Islet of Langerhans (tissue), 1 donor: Measurements from ENCODE around the gene NPPB.

Experiments used
- FAIRE-seq: peaks from one replicate; lab custom pipeline; 2011; peaks lifted over from hg19 to GRCh38; lab: Jason Lieb, UNC

NPPB gene

GRCh38 chr1:11831945-11832725 is 26.6 kb downstream of the NPPB start:
- no peak for FAIRE-seq

GRCh38 chr1:11828511-11828910 is 30.2 kb downstream of the NPPB start:
- no peak for FAIRE-seq

- FAIRE-seq: no peak
Measured at GRCh38 chr1:11826946-11827345, 31.8 kb downstream of the NPPB start.

- no peak for FAIRE-seq
Measured at GRCh38 chr1:11825131-11825530, 33.6 kb downstream of the NPPB start.

GRCh38 chr1:11823366-11824137 is 35.2 kb downstream of the NPPB start:
- no peak for FAIRE-seq

GRCh38 chr1:11822091-11822490 is 36.7 kb downstream of the NPPB start:
- FAIRE-seq: no peak

- no peak for FAIRE-seq
Measured at GRCh38 chr1:11817192-11817591, 41.6 kb downstream of the NPPB start.

- FAIRE-seq: no peak
Measured at GRCh38 chr1:11813021-11813420, 45.7 kb downstream of the NPPB start.
